ENCODE measurements around the gene HS3ST5. TPM values are rescaled to one million over a fixed set of nuclear protein-coding genes. Genes with fewer than 3 reads are reported as not detected.
A peak's percentile ranks its signal among the peaks of the same experiment; 100 is the strongest.
"Not testable (repeated sequence)": the region's sequence is repeated elsewhere in the genome, so short reads cannot be mapped to it uniquely, and the experiment has no call there.

The HS3ST5 gene
- polyA plus RNA-seq, 4 donors, result 0.66 to 1.0 (median 0.88) TPM

GRCh38 chr6:114115652-114116051 lies 227.2 kb downstream of the HS3ST5 start:
- no peak for DNase-seq (ENCODE audit: low read depth in 4 of 4, low spot score in 3 of 4)

GRCh38 chr6:114108119-114109002 lies 234.5 kb downstream of the HS3ST5 start:
- DNase-seq (ENCODE audit: low read depth in 4 of 4, low spot score in 3 of 4), result peak in 3 of 4 donors; percentile 8 to 22 (median 19)

- DNase-seq (ENCODE audit: low read depth in 4 of 4, low spot score in 3 of 4), result no peak
Observed at GRCh38 chr6:114106020-114106419, 236.8 kb downstream of the HS3ST5 start.

- no peak for DNase-seq (ENCODE audit: low read depth in 4 of 4, low spot score in 3 of 4)
Observed at GRCh38 chr6:114101255-114101654, 241.6 kb downstream of the HS3ST5 start.

DNA sequence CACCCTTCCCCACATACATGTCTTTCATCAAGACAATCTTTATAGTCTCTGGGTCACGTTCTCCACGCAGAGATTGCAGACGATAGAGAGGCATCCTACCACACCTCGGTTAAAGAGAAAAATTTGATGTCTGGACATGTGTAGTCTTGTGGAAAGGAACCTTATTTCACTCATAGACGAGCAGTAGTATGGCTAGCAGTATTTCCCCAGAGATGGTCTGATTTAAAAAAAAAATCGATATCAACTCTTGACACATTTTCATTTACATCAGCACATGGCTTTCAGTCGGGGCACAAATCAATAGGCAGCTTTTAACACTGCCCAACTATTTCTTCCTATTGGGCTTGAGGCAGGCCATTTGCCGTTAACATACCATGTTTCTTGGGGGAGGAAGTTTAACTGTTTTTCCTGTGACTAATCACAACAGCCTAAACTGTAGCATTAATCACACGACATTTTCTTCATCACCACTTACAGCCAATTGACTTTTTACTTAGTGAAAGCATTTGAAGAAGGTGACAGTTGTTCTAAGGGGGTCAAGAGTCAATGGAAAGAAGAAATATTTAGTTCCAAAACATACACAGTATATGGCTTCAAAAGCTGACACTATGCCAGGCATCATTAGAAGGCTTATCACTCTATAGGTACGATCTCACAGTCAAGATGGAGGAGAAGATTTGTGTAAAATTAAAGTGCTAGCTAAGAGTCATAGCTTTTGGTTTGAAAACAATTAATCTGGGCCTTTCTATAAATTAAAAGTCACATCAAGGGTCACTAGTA lies 242.4 kb downstream of the HS3ST5 start:
- DNase-seq (ENCODE audit: low read depth in 4 of 4, low spot score in 3 of 4), result no peak

- DNase-seq (ENCODE audit: low read depth in 4 of 4, low spot score in 3 of 4), result peak in 3 of 4 donors; percentile 4 to 18 (median 18)
Observed at GRCh38 chr6:114096561-114097172, 246.2 kb downstream of the HS3ST5 start.

DNA sequence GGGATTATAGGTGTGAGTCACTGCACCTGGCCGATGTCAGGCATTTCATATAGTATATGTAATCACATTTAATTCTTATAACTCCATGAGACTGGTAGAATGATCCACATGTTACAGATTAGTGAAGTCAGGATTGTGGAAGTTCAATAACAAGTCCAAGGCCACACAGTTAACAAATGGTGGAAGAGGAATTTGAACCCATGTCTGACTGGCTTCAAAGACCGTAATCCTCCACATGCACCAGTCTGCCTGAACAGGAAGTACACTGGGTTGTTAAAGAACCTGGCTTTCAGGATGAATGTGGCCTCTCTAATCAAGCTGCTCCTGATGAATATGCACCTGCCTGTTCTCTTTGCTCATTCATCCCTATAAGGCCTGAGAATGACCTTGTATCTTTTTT lies 249.9 kb downstream of the HS3ST5 start:
- no peak for DNase-seq (ENCODE audit: low read depth in 4 of 4, low spot score in 3 of 4)

GRCh38 chr6:114090626-114091025 lies 252.2 kb downstream of the HS3ST5 start:
- no peak for DNase-seq (ENCODE audit: low read depth in 4 of 4, low spot score in 3 of 4)

GRCh38 chr6:114087496-114087895 lies 255.3 kb downstream of the HS3ST5 start:
- DNase-seq (ENCODE audit: low read depth in 4 of 4, low spot score in 3 of 4), result no peak

GRCh38 chr6:114085211-114085610 lies 257.6 kb downstream of the HS3ST5 start:
- no peak for DNase-seq (ENCODE audit: low read depth in 4 of 4, low spot score in 3 of 4)

DNA sequence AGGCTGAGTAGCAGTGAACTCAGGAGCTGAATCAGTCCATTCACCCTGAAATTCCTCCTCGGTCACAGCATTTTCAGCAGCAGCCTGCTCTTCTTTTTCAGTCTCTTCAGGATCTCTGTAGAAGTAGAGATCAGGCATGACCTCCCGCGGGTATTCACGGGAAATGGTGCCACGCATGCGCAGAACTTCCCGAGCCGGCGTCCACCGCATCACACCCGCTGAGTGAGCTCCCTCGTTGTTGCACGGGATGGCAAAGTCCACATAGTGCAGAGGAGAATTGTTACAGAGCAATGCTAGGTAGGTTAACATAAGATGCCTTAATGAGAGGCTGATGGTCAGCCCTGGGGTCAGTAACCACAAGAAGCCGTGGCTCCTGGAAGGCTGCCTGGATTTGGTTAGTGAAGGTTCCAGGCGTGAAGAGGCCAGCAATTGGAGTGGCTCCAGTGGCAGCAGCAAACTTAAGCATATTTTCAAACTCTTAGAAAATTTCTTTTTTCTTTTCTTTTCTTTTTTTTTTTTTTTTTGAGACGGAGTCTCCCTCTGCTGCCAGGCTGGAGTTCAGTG lies 258.4 kb downstream of the HS3ST5 start:
- no peak for DNase-seq (ENCODE audit: low read depth in 4 of 4, low spot score in 3 of 4)

- DNase-seq (ENCODE audit: low read depth in 4 of 4, low spot score in 3 of 4), result no peak
Observed at GRCh38 chr6:114083251-114083650, 259.6 kb downstream of the HS3ST5 start.

DNA sequence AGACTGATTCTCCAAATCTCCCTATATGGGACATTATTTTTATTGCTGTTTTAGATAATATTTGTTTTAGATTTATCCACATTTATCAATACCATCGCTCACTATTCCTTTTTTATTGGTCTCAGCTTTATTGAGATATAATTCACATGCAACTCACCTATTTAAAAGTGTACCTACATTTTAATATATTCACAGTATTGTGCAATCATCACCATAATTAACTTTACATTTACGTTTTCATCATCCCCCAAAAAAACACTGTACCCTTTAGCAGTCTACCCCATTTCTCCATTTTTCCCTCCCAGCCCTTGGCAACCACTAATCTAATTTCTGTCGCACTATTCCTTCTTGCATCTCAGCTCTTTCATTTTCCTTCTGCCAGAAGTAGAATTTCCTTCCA lies 261.1 kb downstream of the HS3ST5 start:
- DNase-seq (ENCODE audit: low read depth in 4 of 4, low spot score in 3 of 4), result no peak

GRCh38 chr6:114080891-114081510 lies 261.8 kb downstream of the HS3ST5 start:
- DNase-seq (ENCODE audit: low read depth in 4 of 4, low spot score in 3 of 4), result no peak

DNA sequence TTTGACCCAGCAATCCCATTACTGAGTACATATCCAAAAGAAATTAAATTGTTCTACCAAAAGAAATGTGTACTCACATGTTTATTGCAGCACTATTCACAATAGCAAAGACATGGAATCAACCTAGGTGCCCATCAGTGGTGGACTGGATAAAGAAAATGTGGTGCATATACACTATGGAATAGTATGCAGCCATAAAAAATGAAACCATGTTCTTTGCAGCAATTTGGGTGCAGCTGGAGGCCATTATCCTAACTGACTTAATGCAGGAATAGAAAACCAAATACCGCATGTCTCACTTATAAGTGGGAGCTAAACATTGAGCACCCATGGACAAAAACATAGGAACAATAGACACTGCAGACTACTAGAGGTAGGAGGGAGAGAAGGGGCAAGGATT lies 262.4 kb downstream of the HS3ST5 start:
- DNase-seq (ENCODE audit: low read depth in 4 of 4, low spot score in 3 of 4), result not testable (repeated sequence)

GRCh38 chr6:114075777-114076176 lies 267.0 kb downstream of the HS3ST5 start:
- DNase-seq (ENCODE audit: low read depth in 4 of 4, low spot score in 3 of 4), result no peak

GRCh38 chr6:114075300-114075699 lies 267.5 kb downstream of the HS3ST5 start:
- no peak for DNase-seq (ENCODE audit: low read depth in 4 of 4, low spot score in 3 of 4)

GRCh38 chr6:114068771-114069170 lies 274.1 kb downstream of the HS3ST5 start:
- no peak for DNase-seq (ENCODE audit: low read depth in 4 of 4, low spot score in 3 of 4)

GRCh38 chr6:114068116-114068515 lies 274.7 kb downstream of the HS3ST5 start:
- no peak for DNase-seq (ENCODE audit: low read depth in 4 of 4, low spot score in 3 of 4)

DNA sequence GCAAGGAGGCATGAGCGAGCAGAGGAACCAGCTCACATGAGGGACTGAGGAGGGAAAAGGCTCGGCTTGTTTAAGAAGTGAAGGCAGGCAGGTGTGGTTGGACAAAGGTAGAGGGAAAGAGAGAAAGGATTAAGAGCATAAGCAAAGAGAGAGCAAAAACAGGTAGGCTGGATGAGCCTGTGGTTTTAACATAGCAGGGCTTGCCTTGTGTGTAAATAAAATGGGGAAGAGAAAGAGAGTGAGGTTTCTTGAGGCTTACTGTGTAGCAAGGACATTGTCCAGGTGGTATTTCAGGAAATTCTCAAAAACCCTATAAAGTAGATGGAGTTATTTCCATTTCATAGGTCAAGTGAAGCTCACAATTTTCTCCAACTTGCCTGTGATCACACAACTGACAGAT lies 278.0 kb downstream of the HS3ST5 start:
- no peak for DNase-seq (ENCODE audit: low read depth in 4 of 4, low spot score in 3 of 4)

Data from left renal pelvis (tissue), 4 donors.